Epithelial cell of esophagus (primary cell): ENCODE data around the gene AKAP10.
"Not testable (repeated sequence)": the region's sequence is repeated elsewhere in the genome, so short reads cannot be mapped to it uniquely, and the experiment has no call there.

Experiments used
- DNase-seq: peaks from one replicate; pipeline ENCODE4 v3.0.0; 2010; ENCODE audit warnings: low read depth
- H3K4me3 ChIP-seq: 2 replicates; pipeline ENCODE4 v1.5.1; 2011; ENCODE audit warnings: mild to moderate bottlenecking, low read length, control low read depth
- TF ChIP-seq, protein P1 (sequence below): IDR thresholded peaks from 2 replicates; pipeline ENCODE4 v1.5.1; 2011; ENCODE audit warnings: low read depth, mild to moderate bottlenecking, low read length, control low read depth, inconsistent platforms; ENCODE audit not compliant: insufficient read depth; ENCODE audit errors: missing control alignments

AKAP10 gene

DNA sequence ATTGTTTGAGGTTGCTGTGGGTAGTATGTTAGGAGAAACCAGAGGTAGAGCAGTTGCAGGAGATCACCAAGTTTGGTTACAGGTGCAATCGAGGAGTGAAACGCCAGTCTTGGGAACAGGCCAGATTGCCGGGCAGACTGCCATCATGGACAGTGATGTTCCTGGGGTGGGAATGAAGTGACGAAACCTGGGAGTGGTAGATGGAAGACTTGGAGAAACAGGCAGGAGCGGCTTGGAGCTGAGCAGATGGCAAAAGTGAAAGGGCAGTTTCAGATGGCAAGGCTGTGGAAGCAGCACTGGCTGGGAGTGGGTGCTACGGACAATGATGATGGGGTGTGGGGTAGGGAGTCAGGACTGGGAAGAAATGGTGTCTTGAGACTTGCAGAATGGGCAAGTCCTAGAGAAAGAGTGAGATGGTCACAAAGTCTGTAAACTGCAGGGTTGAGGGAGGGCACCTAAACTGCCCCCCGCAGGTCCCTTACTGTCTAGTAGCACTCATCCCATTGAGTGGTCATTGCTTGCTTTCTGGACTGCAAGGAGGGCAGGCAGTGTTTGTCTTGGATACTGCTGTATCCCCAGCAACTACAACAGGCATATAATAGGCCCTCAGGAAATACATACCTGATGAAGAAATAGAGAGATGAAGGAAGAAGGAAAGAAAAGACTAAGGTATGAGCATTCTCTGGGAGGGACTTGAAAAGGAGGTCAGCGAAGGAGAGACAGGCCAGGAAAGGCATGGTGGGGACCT is 80.4 kb downstream of the AKAP10 start:
- no peak overlapping the region for H3K4me3 ChIP-seq
- TF ChIP-seq, protein P1, sequence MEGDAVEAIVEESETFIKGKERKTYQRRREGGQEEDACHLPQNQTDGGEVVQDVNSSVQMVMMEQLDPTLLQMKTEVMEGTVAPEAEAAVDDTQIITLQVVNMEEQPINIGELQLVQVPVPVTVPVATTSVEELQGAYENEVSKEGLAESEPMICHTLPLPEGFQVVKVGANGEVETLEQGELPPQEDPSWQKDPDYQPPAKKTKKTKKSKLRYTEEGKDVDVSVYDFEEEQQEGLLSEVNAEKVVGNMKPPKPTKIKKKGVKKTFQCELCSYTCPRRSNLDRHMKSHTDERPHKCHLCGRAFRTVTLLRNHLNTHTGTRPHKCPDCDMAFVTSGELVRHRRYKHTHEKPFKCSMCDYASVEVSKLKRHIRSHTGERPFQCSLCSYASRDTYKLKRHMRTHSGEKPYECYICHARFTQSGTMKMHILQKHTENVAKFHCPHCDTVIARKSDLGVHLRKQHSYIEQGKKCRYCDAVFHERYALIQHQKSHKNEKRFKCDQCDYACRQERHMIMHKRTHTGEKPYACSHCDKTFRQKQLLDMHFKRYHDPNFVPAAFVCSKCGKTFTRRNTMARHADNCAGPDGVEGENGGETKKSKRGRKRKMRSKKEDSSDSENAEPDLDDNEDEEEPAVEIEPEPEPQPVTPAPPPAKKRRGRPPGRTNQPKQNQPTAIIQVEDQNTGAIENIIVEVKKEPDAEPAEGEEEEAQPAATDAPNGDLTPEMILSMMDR = no peak
- peak; percentile 59 for DNase-seq

DNA sequence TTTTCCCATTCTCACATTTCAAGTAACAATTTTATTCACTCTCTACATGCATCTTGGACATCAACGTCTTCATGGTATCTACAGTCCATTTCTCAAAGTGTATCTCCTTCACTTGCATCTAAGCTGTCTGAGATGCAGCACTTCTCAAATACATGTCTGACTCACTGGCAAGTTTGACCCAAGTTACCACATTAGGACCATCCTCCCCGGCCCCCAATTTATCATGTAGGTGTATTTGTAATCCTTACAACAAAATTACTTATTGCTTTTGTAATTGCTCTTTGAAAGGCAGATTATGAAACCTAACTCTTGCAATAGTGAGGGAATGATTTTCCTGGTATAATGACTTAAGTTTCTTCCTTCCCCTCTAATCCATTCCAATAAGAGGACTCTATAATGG is 80.9 kb downstream of the AKAP10 start:
- TF ChIP-seq, protein P1 = no peak
- no peak for DNase-seq
- no peak overlapping the region for H3K4me3 ChIP-seq

DNA sequence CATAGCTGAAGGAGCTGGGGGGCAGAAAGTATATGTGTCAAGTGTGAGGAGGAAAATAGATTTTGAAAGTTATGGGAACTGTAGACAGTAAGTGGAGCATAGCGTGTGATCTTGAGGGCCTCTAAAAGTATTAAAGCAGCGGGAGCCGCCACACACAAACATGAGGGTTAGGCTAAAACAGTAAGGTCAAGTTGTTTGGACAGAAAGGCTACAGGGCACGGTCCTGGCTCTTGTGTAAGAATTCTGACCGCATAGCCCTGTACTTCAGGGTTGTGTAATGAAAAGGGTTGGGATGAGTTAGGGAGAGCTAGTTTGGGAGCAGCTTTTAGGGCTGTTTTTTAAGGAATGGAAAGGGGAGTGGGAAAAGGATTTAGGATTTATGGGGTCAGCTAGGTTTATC is 87.1 kb downstream of the AKAP10 start:
- not testable (repeated sequence) for DNase-seq, H3K4me3 ChIP-seq

DNA sequence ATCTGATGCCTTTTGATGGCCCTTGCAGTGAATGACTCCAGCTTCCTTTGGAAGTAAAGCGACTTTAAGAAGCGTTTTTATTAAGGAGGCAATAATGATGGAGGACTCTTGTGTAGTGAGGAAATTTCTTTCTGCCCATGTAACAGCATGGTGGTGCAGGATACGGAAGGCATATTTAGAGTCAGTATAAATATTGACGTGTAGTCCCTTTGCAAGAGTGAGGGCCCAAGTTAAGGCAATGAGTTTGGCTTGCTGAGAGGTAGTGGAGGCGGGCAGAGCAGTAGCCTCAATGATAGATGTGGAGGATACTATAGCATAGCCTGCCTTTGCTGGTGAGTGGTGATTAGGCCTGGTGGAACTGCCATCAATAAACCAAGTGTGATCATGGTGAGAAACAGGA is 87.6 kb downstream of the AKAP10 start:
- not testable (repeated sequence) for H3K4me3 ChIP-seq

DNA sequence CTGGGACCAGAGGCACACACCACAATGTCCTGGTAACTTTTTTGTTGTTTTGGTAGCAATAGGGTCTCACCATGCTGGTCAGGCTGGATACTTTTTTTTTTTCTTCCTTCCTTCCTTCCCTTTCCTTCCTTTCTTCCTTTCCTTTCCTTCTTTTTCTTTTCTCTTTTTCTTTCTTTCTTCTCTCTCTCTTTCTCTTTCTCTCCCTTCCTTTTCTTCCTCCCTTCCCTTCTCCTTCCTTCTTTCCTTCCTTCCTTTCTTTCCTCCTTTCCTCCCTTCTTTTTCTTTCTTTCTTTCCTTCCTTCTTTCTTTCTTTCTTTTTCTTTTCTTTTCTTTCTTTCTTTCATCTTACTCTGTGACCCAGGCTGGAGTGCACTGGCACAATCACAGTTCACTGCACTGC is 91.5 kb downstream of the AKAP10 start:
- no peak overlapping the region for H3K4me3 ChIP-seq
- DNase-seq = no peak
- TF ChIP-seq, protein P1 = no peak

More for the DNA sequence above, 87.6 kb downstream of the AKAP10 start:
- DNase-seq = not testable (repeated sequence)

DNA sequence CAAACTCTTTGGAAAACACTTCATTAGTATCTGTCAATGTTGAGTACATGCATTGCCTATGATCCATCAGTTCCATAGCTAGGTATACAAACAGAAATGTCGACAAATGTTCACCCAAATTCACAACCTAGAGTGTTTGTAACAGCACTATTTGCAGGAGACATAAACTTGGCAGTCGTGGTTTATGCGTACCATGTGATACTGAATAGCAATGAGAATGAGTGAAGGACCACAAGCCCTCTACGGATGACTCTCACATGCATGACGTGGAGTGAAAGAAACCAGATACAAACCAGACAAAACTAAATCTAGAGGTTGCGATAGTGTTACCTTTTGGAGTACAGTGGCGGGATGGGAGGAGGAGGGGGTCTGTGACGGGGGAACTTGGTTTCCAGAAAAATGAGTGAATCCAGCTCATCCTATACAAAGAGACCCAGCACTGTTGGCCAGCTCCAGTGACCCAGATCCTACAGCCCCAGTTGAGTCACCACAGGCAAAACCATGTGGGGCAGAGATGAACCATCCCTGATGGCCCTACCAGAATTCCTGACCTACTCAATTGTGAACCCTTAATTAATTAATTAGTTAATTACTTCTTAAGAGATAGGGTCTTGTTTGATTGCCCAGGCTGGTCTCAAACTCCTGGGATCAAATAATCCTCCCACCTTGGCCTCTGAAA is 94.0 kb downstream of the AKAP10 start:
- no peak overlapping the region for H3K4me3 ChIP-seq
- TF ChIP-seq, protein P1 = no peak
- no peak for DNase-seq

DNA sequence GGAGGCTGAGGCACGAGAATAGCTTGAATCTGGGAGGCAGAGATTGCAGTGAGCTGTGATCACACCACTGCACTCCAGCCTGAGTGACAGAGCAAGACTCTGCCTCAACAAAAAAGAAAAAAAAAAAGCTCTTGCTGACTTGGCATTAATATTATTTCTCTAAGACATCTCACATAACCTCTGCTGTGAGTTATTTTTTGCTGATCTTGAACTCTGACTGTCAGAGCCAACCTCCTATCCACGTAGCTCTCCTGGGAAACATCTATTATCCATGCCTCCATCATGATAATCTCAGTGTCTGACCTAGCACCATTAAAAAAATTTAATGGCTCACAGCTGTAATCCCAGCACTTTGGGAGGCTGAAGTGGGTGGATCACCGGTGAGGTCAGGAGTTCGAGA is 97.2 kb downstream of the AKAP10 start:
- no peak overlapping the region for H3K4me3 ChIP-seq
- TF ChIP-seq, protein P1 = no peak
- no peak for DNase-seq

DNA sequence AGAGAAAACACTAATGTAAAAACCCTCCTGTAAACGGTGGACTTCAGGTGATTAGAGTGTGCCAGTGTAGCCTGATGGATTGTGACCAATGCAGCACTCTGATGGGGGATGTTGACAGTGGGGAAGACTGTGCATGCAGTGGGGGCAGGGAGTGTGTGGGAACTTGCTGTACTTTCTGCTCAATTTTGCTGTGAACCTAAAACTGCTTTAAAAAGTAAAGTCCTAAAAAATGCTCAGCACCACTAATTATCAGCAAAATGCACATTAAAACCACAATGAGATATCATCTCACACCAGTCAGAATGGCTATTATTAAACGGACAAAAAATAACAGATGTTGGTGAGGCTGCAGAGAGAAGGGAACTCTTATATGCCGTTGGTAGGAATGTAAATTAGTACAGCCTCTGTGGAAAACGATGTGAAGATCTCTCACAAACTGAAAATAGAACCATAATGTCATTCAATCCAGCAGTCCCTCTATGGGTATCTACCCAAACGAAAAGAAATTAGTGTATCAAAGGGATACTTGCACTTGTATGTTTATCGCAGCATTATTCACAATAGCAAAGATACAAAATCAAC is 100.2 kb downstream of the AKAP10 start:
- TF ChIP-seq, protein P1 = no peak
- no peak for DNase-seq
- H3K4me3 ChIP-seq = no peak overlapping the region
